CD4-positive, alpha-beta T cell (primary cell): ENCODE measurements around the gene FBXL17. TPM values are rescaled to one million over a fixed set of nuclear protein-coding genes. Genes with fewer than 3 reads are reported as not detected.

ENCODE experiments used
- ATAC-seq: fragments of 200-7000 bp; cut with Tn5 transposase; one replicate; pipeline ENCODE4 v1.10.0; 2022; ENCODE audit warnings: mild to moderate bottlenecking; ENCODE audit not compliant: poor library complexity
- CTCF ChIA-PET: fragments of 350-600 bp; sonication (Branson Sonifier 250); formaldehyde crosslinking; loops from one replicate; lab custom pipeline; 2021; ENCODE audit warnings: antibody characterized with exemption, inconsistent platforms; lab: Charles Lee
- POLR2A ChIA-PET: fragments of 350-600 bp; sonication (Branson Sonifier 250); formaldehyde crosslinking; loops from one replicate; lab custom pipeline; 2021; ENCODE audit warnings: antibody characterized with exemption, inconsistent platforms; lab: Charles Lee
- DNase-seq, 14 experiments: peaks; one replicate each; pipeline ENCODE4 v3.0.0-alpha.2; 2013 to 2020; ENCODE audit warnings: mixed read lengths in 2 of 14
- H3K27ac ChIP-seq, 2 donors: one replicate each; pipeline versions ENCODE4 v1.5.1 to v1.7.0; 2013; ENCODE audit warnings: low read length in 2 of 2, low read depth in 1 of 2, mild to moderate bottlenecking in 1 of 2
- H3K27me3 ChIP-seq, 2 experiments: 1 replicate in 1 of 2; 2 replicates in 1 of 2; pipeline versions ENCODE4 v1.6.1 to v1.7.0; 2013; ENCODE audit warnings: low read length in 2 of 2, control low read depth in 1 of 2, mild to moderate bottlenecking in 1 of 2, moderate library complexity in 1 of 2; ENCODE audit not compliant: insufficient read depth in 2 of 2, control insufficient read depth in 1 of 2
- H3K36me3 ChIP-seq: one replicate; pipeline ENCODE4 v1.6.1; 2013; ENCODE audit warnings: low read length, control low read depth; ENCODE audit not compliant: insufficient read depth
- H3K4me1 ChIP-seq: one replicate; pipeline ENCODE4 v1.6.1; 2013; ENCODE audit warnings: low read length, control low read depth; ENCODE audit not compliant: insufficient read depth
- H3K4me3 ChIP-seq: one replicate; pipeline ENCODE4 v1.5.1; 2013; ENCODE audit warnings: mild to moderate bottlenecking, low read length, moderate library complexity
- H3K9me3 ChIP-seq, 2 experiments: 1 replicate in 1 of 2; 2 replicates in 1 of 2; pipeline versions ENCODE4 v1.6.1 to v1.7.0; 2013; ENCODE audit warnings: low read length in 2 of 2, mild to moderate bottlenecking in 2 of 2, control low read depth in 1 of 2, moderate library complexity in 1 of 2; ENCODE audit not compliant: control insufficient read depth in 1 of 2, insufficient read depth in 1 of 2
- H3K27ac Mint-ChIP-seq: one replicate; pipeline ENCODE4 v1.8.0; 2020; ENCODE audit warnings: mixed read lengths
- H3K27me3 Mint-ChIP-seq: one replicate; pipeline ENCODE4 v1.8.0; 2021; ENCODE audit warnings: mixed read lengths
- H3K36me3 Mint-ChIP-seq: one replicate; pipeline ENCODE4 v1.8.0; 2021; ENCODE audit warnings: low read depth, mixed read lengths
- H3K4me1 Mint-ChIP-seq: one replicate; pipeline ENCODE4 v1.8.0; 2021; ENCODE audit warnings: low read depth, mixed read lengths
- H3K4me3 Mint-ChIP-seq: one replicate; pipeline ENCODE4 v1.8.0; 2020; ENCODE audit warnings: mild to moderate bottlenecking, mixed read lengths
- H3K9me3 Mint-ChIP-seq: one replicate; pipeline ENCODE4 v1.8.0; 2020; ENCODE audit warnings: mixed read lengths
- intact Hi-C, 2 experiments: fragments of 100-400 bp; cut with DNase I in 1 of 2; cut with micrococcal nuclease in 1 of 2; formaldehyde crosslinking; loops; one replicate each; pipeline versions ENCODE4 v1.15.1 to v1.9.0; 2023 to 2025; cut with DNase I, micrococcal nuclease
- total RNA-seq, 174 experiments: library from RNA in 2 of 174; stranded (reverse) in 2 of 174; gene quantifications; one replicate each; pipeline ENCODE4 v1.2.3 and lab custom pipeline; 2021 to 2026
- TF ChIP-seq, protein P1 (sequence below): fragments of 200-600 bp; IDR thresholded peaks from one replicate; pipeline ENCODE4 v1.8.0; 2022; ENCODE audit warnings: antibody characterized with exemption, mild to moderate bottlenecking

FBXL17 gene
- total RNA-seq, 2 experiments from 2014 or later = 17.9 to 21.1 TPM

GRCh38 chr5:107985144-107985543 lies 396.8 kb downstream of the FBXL17 start:
- no peaks in the 10 kb centered on the region for H3K27me3 Mint-ChIP-seq
- DNase-seq (no peak), ATAC-seq (no peak)
- no peak overlapping the region for H3K27ac ChIP-seq
- H3K36me3 Mint-ChIP-seq = no peaks in the 10 kb centered on the region
- no peak overlapping the region for H3K4me3 ChIP-seq
- H3K27me3 ChIP-seq = no peaks in the 10 kb centered on the region
- H3K4me1 Mint-ChIP-seq = peaks cover 5% of the 10 kb centered on the region
- POLR2A ChIA-PET = no interaction called here
- no peaks in the 10 kb centered on the region for H3K9me3 Mint-ChIP-seq
- no peak overlapping the region for H3K4me3 Mint-ChIP-seq
- no peaks in the 10 kb centered on the region for H3K36me3 ChIP-seq
- TF ChIP-seq, protein P1, sequence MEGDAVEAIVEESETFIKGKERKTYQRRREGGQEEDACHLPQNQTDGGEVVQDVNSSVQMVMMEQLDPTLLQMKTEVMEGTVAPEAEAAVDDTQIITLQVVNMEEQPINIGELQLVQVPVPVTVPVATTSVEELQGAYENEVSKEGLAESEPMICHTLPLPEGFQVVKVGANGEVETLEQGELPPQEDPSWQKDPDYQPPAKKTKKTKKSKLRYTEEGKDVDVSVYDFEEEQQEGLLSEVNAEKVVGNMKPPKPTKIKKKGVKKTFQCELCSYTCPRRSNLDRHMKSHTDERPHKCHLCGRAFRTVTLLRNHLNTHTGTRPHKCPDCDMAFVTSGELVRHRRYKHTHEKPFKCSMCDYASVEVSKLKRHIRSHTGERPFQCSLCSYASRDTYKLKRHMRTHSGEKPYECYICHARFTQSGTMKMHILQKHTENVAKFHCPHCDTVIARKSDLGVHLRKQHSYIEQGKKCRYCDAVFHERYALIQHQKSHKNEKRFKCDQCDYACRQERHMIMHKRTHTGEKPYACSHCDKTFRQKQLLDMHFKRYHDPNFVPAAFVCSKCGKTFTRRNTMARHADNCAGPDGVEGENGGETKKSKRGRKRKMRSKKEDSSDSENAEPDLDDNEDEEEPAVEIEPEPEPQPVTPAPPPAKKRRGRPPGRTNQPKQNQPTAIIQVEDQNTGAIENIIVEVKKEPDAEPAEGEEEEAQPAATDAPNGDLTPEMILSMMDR = no peak
- intact Hi-C loops = no loop called here
- CTCF ChIA-PET = no interaction called here
- H3K27ac Mint-ChIP-seq = no peak overlapping the region
- H3K4me1 ChIP-seq = no peaks in the 10 kb centered on the region
- no peaks in the 10 kb centered on the region for H3K9me3 ChIP-seq

- no peak for DNase-seq
- H3K4me3 ChIP-seq = no peak overlapping the region
- no peaks in the 10 kb centered on the region for H3K9me3 Mint-ChIP-seq
- no peaks in the 10 kb centered on the region for H3K27me3 ChIP-seq
- intact Hi-C loops = no loop called here
- ChIA-PET POLR2A (no interaction called here), CTCF (no interaction called here)
- no peaks in the 10 kb centered on the region for H3K27me3 Mint-ChIP-seq
- H3K36me3 Mint-ChIP-seq = no peaks in the 10 kb centered on the region
- H3K4me3 Mint-ChIP-seq = no peak overlapping the region
- H3K27ac ChIP-seq = no peak overlapping the region
- H3K4me1 ChIP-seq = no peaks in the 10 kb centered on the region
- H3K27ac Mint-ChIP-seq = no peak overlapping the region
- TF ChIP-seq, protein P1 = no peak
- no peak for ATAC-seq
- H3K9me3 ChIP-seq = no peaks in the 10 kb centered on the region
- H3K4me1 Mint-ChIP-seq = peaks cover 5% of the 10 kb centered on the region
- no peaks in the 10 kb centered on the region for H3K36me3 ChIP-seq
Observed at GRCh38 chr5:107982703-107983425, 399.0 kb downstream of the FBXL17 start.

- no peak for DNase-seq
- Mint-ChIP-seq H3K27me3 (no peaks in the 10 kb centered on the region), H3K4me3 (no peak overlapping the region), H3K27ac (no peak overlapping the region), H3K4me1 (peaks cover 5% of the 10 kb centered on the region), H3K9me3 (no peaks in the 10 kb centered on the region), H3K36me3 (no peaks in the 10 kb centered on the region)
- no peaks in the 10 kb centered on the region for H3K36me3 ChIP-seq
- no peaks in the 10 kb centered on the region for H3K4me1 ChIP-seq
- POLR2A ChIA-PET = interaction anchor here (0.6 kb wide), 1 partner anchor 8 kb away, joined by 3 read pairs; no protein-coding TSS in a partner anchor
- TF ChIP-seq, protein P1 = no peak
- no peak for ATAC-seq
- H3K27ac ChIP-seq = no peak overlapping the region
- CTCF ChIA-PET = no interaction called here
- H3K4me3 ChIP-seq = no peak overlapping the region
- intact Hi-C loops = no loop called here
- no peaks in the 10 kb centered on the region for H3K27me3 ChIP-seq
- no peaks in the 10 kb centered on the region for H3K9me3 ChIP-seq
Observed at GRCh38 chr5:107980923-107981692, 400.8 kb downstream of the FBXL17 start.
